K562 (cell line): ENCODE data around the gene ZCWPW1. TPM values are rescaled to one million over a fixed set of nuclear protein-coding genes. Genes with fewer than 3 reads are reported as not detected.

Experiments used
- EZH2 ChIP-seq: IDR thresholded peaks from 2 replicates; pipeline ENCODE4 v1.6.1; 2012; ENCODE audit warnings: low read depth, mild to moderate bottlenecking, inconsistent platforms, low read length, borderline replicate concordance
- FOXM1 ChIP-seq, 2 experiments: fragments of 450-650 bp in 1 of 2; sonication (generic) in 1 of 2; formaldehyde crosslinking in 1 of 2; IDR thresholded peaks; 2 replicates each; pipeline versions ENCODE4 v1.6.1 to v1.9.0; 2017 to 2022; ENCODE audit warnings: low read depth in 2 of 2, mild to moderate bottlenecking in 2 of 2, missing genetic modification reagents in 1 of 2, moderate library complexity in 1 of 2
- GABPB1 ChIP-seq: sonication (generic); formaldehyde crosslinking; IDR thresholded peaks from 2 replicates; pipeline ENCODE4 v1.8.0; 2022; ENCODE audit warnings: mild to moderate bottlenecking, missing genetic modification reagents
- HDAC3 ChIP-seq: fragments of 450-650 bp; IDR thresholded peaks from 2 replicates; pipeline ENCODE4 v1.6.1; 2018; ENCODE audit warnings: borderline replicate concordance, mild to moderate bottlenecking, moderate library complexity; ENCODE audit not compliant: partially characterized antibody
- JUNB ChIP-seq: fragments of 450-650 bp; formaldehyde crosslinking; conservative IDR thresholded peaks from 2 replicates; pipeline ENCODE4 v1.4.0; 2020; ENCODE audit warnings: mild to moderate bottlenecking
- MAFF ChIP-seq: IDR thresholded peaks from 2 replicates; pipeline ENCODE4 v1.6.1; 2012; ENCODE audit warnings: low read length, improper control_type of control experiment
- PCBP2 ChIP-seq: fragments of 200-400 bp; formaldehyde crosslinking; IDR thresholded peaks from 2 replicates; pipeline ENCODE4 v1.6.1; 2018; ENCODE audit warnings: low read length, low read depth, mild to moderate bottlenecking, moderate library complexity; ENCODE audit not compliant: poor library complexity, severe bottlenecking
- RBM39 ChIP-seq: fragments of 200-400 bp; formaldehyde crosslinking; optimal IDR thresholded peaks from 2 replicates; pipeline ENCODE3; 2018; ENCODE audit warnings: low read depth, low read length
- TAL1 ChIP-seq: fragments of 450-650 bp; IDR thresholded peaks from 2 replicates; pipeline ENCODE4 v1.6.1; 2016; ENCODE audit warnings: mild to moderate bottlenecking
- TFAM ChIP-seq: fragments of 250-450 bp; sonication (Bioruptor Pico); conservative IDR thresholded peaks from 2 replicates; pipeline ENCODE4 v1.5.0; 2021; ENCODE audit warnings: mild to moderate bottlenecking, moderate library complexity
- TGIF2 ChIP-seq: sonication (generic); formaldehyde crosslinking; IDR thresholded peaks from 2 replicates; pipeline ENCODE4 v1.8.1; 2022; ENCODE audit warnings: mild to moderate bottlenecking, missing genetic modification reagents, moderate library complexity
- WHSC1 ChIP-seq: IDR thresholded peaks from one replicate; pipeline ENCODE4 v1.6.1; 2012; ENCODE audit warnings: low read length, control low read depth, inconsistent platforms
- ZNF175 ChIP-seq: fragments of 200-800 bp; sonication (Bioruptor generic); IDR thresholded peaks from 2 replicates; pipeline ENCODE4 v1.6.1; 2016; ENCODE audit warnings: low read depth, mild to moderate bottlenecking, missing genetic modification characterization, missing compliant biosample characterization
- ZNF263 ChIP-seq: sonication (generic); formaldehyde crosslinking; IDR thresholded peaks from 2 replicates; pipeline ENCODE4 v1.8.0; 2022; ENCODE audit warnings: mild to moderate bottlenecking, missing genetic modification reagents, borderline replicate concordance
- polyA plus RNA-seq, 8 experiments: library from polyadenylated mRNA; depleted of rRNA in 4 of 8; stranded (reverse) in 5 of 8; unstranded in 3 of 8; fragments of >200 nt; fragmentation: Nextera tagmentation in 2 of 8; fragmentation: Illumina TruSeq in 1 of 8; extraction: Ambion mirVana in 2 of 8; extraction: Trizol in 1 of 8; gene quantifications; 2 replicates each; pipeline versions ENCODE4 v1.2.1 to v1.2.3, GENCODE V29; 2011 to 2014; ENCODE audit warnings: inconsistent platforms in 1 of 8, missing spikeins in 1 of 8
- total RNA-seq, 7 experiments: library from RNA; depleted of rRNA in 6 of 7; stranded (reverse); fragments of >200 nt in 6 of 7; fragmentation: Illumina TruSeq in 2 of 7; extraction: Trizol in 2 of 7; gene quantifications; 2 replicates each; pipeline versions ENCODE4 v1.2.1 to v1.2.3, GENCODE V29; 2011 to 2021; ENCODE audit warnings: low replicate concordance in 1 of 7
- TF ChIP-seq, protein P1 (sequence below), 2 experiments: fragments of 450-650 bp; IDR thresholded peaks; 2 replicates each; pipeline ENCODE4 v1.6.1; 2018; ENCODE audit warnings: mild to moderate bottlenecking in 2 of 2, low read depth in 1 of 2; ENCODE audit not compliant: partially characterized antibody in 2 of 2
- TF ChIP-seq, protein P2 (sequence below): sonication (generic); formaldehyde crosslinking; IDR thresholded peaks from 2 replicates; pipeline ENCODE4 v1.8.0; 2022; ENCODE audit warnings: missing genetic modification reagents, mild to moderate bottlenecking, moderate library complexity, borderline replicate concordance
- TF ChIP-seq, protein P3 (sequence below): fragments of 250-450 bp; sonication (Bioruptor Pico); IDR thresholded peaks from 2 replicates; pipeline ENCODE4 v1.5.0; 2022; ENCODE audit warnings: mild to moderate bottlenecking
- TF ChIP-seq, protein P4 (sequence below): fragments of 250-450 bp; sonication (Bioruptor Pico); IDR thresholded peaks from 2 replicates; pipeline ENCODE4 v1.4.0; 2020; ENCODE audit warnings: mild to moderate bottlenecking, moderate library complexity

ZCWPW1 gene
- total and polyA plus RNA-seq, 9 of the 15 experiments (the other 6 are each of a cell fraction or from before 2014, with no cell fraction given) = 0.18 to 1.7 (median 1.2) TPM

DNA sequence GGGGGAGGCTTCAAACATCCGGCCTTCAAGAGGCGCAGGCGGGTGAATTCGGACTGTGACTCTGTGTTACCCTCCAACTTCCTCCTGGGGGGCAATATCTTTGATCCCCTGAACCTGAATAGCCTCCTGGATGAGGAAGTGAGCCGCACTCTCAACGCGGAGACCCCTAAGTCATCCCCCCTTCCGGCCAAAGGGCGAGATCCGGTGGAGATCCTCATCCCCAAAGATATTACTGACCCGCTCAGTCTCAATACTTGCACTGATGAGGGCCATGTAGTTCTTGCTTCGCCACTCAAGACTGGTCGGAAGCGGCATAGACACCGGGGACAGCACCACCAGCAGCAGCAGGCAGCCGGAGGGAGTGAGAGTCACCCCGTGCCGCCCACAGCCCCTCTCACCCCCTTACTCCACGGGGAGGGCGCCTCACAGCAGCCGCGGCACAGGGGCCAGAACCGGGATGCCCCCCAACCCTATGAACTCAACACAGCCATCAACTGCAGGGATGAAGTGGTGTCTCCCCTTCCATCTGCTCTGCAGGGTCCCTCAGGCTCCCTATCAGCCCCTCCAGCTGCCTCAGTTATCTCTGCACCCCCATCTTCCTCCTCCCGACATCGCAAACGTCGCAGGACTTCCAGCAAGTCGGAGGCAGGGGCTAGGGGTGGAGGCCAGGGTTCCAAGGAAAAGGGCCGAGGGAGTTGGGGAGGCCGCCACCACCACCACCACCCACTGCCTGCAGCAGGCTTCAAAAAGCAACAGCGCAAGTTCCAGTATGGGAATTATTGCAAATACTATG, 2.2 kb upstream of the ZCWPW1 start (continued):
- TF ChIP-seq, protein P1, sequence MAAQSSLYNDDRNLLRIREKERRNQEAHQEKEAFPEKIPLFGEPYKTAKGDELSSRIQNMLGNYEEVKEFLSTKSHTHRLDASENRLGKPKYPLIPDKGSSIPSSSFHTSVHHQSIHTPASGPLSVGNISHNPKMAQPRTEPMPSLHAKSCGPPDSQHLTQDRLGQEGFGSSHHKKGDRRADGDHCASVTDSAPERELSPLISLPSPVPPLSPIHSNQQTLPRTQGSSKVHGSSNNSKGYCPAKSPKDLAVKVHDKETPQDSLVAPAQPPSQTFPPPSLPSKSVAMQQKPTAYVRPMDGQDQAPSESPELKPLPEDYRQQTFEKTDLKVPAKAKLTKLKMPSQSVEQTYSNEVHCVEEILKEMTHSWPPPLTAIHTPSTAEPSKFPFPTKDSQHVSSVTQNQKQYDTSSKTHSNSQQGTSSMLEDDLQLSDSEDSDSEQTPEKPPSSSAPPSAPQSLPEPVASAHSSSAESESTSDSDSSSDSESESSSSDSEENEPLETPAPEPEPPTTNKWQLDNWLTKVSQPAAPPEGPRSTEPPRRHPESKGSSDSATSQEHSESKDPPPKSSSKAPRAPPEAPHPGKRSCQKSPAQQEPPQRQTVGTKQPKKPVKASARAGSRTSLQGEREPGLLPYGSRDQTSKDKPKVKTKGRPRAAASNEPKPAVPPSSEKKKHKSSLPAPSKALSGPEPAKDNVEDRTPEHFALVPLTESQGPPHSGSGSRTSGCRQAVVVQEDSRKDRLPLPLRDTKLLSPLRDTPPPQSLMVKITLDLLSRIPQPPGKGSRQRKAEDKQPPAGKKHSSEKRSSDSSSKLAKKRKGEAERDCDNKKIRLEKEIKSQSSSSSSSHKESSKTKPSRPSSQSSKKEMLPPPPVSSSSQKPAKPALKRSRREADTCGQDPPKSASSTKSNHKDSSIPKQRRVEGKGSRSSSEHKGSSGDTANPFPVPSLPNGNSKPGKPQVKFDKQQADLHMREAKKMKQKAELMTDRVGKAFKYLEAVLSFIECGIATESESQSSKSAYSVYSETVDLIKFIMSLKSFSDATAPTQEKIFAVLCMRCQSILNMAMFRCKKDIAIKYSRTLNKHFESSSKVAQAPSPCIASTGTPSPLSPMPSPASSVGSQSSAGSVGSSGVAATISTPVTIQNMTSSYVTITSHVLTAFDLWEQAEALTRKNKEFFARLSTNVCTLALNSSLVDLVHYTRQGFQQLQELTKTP (IDR thresholded peaks at IDR 0.05; ENCODE audit: low read depth in 1 of 2, partially characterized antibody in 2 of 2) = no peak
- TF ChIP-seq PCBP2 (no peak), ZNF175 (CRISPR knock-in tag) (no peak), GABPB1 (CRISPR knock-in tag) (no peak), RBM39 (no peak), MAFF (no peak), TGIF2 (CRISPR knock-in tag) (no peak), JUNB (CRISPR knock-in tag) (0 out of 2 replicates have a peak, but pooled peaks have one; percentile 30), TAL1 (peak; percentile 40; the same call in 1 of the 2 replicates), ZNF263 (0 out of 2 replicates have a peak, but pooled peaks have one; percentile 6), WHSC1 (no peak), EZH2 (no peak), HDAC3 (no peak), TFAM (CRISPR knock-in tag) (no peak), FOXM1 (IDR thresholded peaks at IDR 0.05; ENCODE audit: low read depth) (0 out of 2 replicates have a peak, but pooled peaks have one; percentile 14), FOXM1 (CRISPR knock-in tag; IDR thresholded peaks at IDR 0.05; ENCODE audit: low read depth) (no peak)
- TF ChIP-seq, protein P2, sequence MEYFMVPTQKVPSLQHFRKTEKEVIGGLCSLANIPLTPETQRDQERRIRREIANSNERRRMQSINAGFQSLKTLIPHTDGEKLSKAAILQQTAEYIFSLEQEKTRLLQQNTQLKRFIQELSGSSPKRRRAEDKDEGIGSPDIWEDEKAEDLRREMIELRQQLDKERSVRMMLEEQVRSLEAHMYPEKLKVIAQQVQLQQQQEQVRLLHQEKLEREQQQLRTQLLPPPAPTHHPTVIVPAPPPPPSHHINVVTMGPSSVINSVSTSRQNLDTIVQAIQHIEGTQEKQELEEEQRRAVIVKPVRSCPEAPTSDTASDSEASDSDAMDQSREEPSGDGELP (CRISPR knock-in tag) = peak; percentile 53; the same call in 1 of the 2 replicates
- TF ChIP-seq, protein P3, sequence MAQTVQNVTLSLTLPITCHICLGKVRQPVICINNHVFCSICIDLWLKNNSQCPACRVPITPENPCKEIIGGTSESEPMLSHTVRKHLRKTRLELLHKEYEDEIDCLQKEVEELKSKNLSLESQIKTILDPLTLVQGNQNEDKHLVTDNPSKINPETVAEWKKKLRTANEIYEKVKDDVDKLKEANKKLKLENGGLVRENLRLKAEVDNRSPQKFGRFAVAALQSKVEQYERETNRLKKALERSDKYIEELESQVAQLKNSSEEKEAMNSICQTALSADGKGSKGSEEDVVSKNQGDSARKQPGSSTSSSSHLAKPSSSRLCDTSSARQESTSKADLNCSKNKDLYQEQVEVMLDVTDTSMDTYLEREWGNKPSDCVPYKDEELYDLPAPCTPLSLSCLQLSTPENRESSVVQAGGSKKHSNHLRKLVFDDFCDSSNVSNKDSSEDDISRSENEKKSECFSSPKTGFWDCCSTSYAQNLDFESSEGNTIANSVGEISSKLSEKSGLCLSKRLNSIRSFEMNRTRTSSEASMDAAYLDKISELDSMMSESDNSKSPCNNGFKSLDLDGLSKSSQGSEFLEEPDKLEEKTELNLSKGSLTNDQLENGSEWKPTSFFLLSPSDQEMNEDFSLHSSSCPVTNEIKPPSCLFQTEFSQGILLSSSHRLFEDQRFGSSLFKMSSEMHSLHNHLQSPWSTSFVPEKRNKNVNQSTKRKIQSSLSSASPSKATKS (CRISPR knock-in tag) = no peak
- TF ChIP-seq, protein P4, sequence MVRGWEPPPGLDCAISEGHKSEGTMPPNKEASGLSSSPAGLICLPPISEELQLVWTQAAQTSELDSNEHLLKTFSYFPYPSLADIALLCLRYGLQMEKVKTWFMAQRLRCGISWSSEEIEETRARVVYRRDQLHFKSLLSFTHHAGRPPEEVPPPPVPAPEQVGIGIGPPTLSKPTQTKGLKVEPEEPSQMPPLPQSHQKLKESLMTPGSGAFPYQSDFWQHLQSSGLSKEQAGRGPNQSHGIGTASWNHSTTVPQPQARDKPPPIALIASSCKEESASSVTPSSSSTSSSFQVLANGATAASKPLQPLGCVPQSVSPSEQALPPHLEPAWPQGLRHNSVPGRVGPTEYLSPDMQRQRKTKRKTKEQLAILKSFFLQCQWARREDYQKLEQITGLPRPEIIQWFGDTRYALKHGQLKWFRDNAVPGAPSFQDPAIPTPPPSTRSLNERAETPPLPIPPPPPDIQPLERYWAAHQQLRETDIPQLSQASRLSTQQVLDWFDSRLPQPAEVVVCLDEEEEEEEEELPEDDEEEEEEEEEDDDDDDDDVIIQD = no peak
